LNCAP (cell line): ENCODE results near the gene ATXN7L1.

Experiments used
- CTCF ChIP-seq: fragments of 450-650 bp; IDR thresholded peaks from 2 replicates; pipeline ENCODE4 v1.5.1; 2017; ENCODE audit warnings: mild to moderate bottlenecking

The ATXN7L1 gene

GRCh38 chr7:105911961-105912575, 35.7 kb upstream of the ATXN7L1 start:
- TF ChIP-seq CTCF: no peak

- TF ChIP-seq CTCF: no peak
These were observed 33.8 kb upstream of the ATXN7L1 start for GRCh38 chr7:105910172-105910571.

- TF ChIP-seq CTCF: no peak
These were observed 33.3 kb upstream of the ATXN7L1 start for GRCh38 chr7:105909742-105910141.

- no peak for TF ChIP-seq CTCF
These were observed 30.9 kb upstream of the ATXN7L1 start for GRCh38 chr7:105907129-105907846.

- no peak for TF ChIP-seq CTCF
These were observed 30.3 kb upstream of the ATXN7L1 start for GRCh38 chr7:105906695-105907094.

- no peak for TF ChIP-seq CTCF
These were observed 29.6 kb upstream of the ATXN7L1 start for GRCh38 chr7:105905910-105906568.

- TF ChIP-seq CTCF: no peak
These were observed 29.0 kb upstream of the ATXN7L1 start for GRCh38 chr7:105905209-105905909.
